ENCODE results near the gene NFYA. TPM values are rescaled to one million over a fixed set of nuclear protein-coding genes. Genes with fewer than 3 reads are reported as not detected.

NFYA gene
- total RNA-seq, 1 experiment from 2014 or later = 41.5 TPM

GRCh38 chr6:41074692-41075436 lies 2.1 kb downstream of the NFYA start:
- POLR2A ChIA-PET = interaction anchor here (0.6 to 1.8 kb wide), 11 partner anchors 9 to 1911 kb away, joined by 3 to 11 read pairs (median 3); no protein-coding TSS in a partner anchor
- peak; percentile 41 for DNase-seq (ENCODE audit: unreplicated experiment)
- Mint-ChIP-seq H3K27me3 (ENCODE audit: insufficient read depth, unreplicated experiment) (no peaks in the 10 kb centered on the region), H3K4me1 (ENCODE audit: insufficient read depth, unreplicated experiment) (peaks cover 41% of the 10 kb centered on the region), H3K36me3 (ENCODE audit: insufficient read depth, unreplicated experiment) (peaks cover 20% of the 10 kb centered on the region), H3K9me3 (ENCODE audit: unreplicated experiment) (no peaks in the 10 kb centered on the region), H3K27ac (ENCODE audit: low read depth, unreplicated experiment) (peak overlapping the region; percentile 89), H3K4me3 (ENCODE audit: unreplicated experiment) (peak overlapping the region; percentile 85)
- intact Hi-C loops (cut with micrococcal nuclease) = loop anchor here (5.0 kb wide), 2 partner anchors 107 to 1728 kb away; no protein-coding TSS in a partner anchor
- TF ChIP-seq CTCF (IDR thresholded peaks at IDR 0.05; ENCODE audit: unreplicated experiment) = no peak
- BruUV-seq (replicated peaks) = no TSS peak
- CTCF ChIA-PET = interaction anchor here (0.6 to 2.6 kb wide), 5 partner anchors 17 to 456 kb away, joined by 3 to 19 read pairs (median 8); no protein-coding TSS in a partner anchor

- CTCF ChIA-PET = interaction anchor here (0.9 to 2.6 kb wide), 7 partner anchors 16 to 244 kb away, joined by 3 to 19 read pairs (median 5); no protein-coding TSS in a partner anchor
- intact Hi-C loops (cut with micrococcal nuclease) = no loop called here
- POLR2A ChIA-PET = interaction anchor here (0.7 to 1.8 kb wide), 7 partner anchors 12 to 658 kb away, joined by 3 to 11 read pairs (median 4); no protein-coding TSS in a partner anchor
- Mint-ChIP-seq H3K4me1 (ENCODE audit: insufficient read depth, unreplicated experiment) (peaks cover 41% of the 10 kb centered on the region), H3K27me3 (ENCODE audit: insufficient read depth, unreplicated experiment) (no peaks in the 10 kb centered on the region), H3K4me3 (ENCODE audit: unreplicated experiment) (peak overlapping the region; percentile 85), H3K9me3 (ENCODE audit: unreplicated experiment) (no peaks in the 10 kb centered on the region), H3K36me3 (ENCODE audit: insufficient read depth, unreplicated experiment) (peaks cover 24% of the 10 kb centered on the region), H3K27ac (ENCODE audit: low read depth, unreplicated experiment) (peak overlapping the region; percentile 89)
- no peak for DNase-seq (ENCODE audit: unreplicated experiment)
- no peak for TF ChIP-seq CTCF (IDR thresholded peaks at IDR 0.05; ENCODE audit: unreplicated experiment)
- BruUV-seq (replicated peaks) = no TSS peak
These were observed 3.2 kb downstream of the NFYA start for GRCh38 chr6:41075651-41076626.

- CTCF ChIA-PET = interaction anchor here (0.5 kb wide), 1 partner anchor 23 kb away, joined by 3 read pairs; no protein-coding TSS in a partner anchor
- peak overlapping the region; percentile 37 for H3K27ac Mint-ChIP-seq (ENCODE audit: low read depth, unreplicated experiment)
- H3K4me3 Mint-ChIP-seq (ENCODE audit: unreplicated experiment) = no peak overlapping the region
- BruUV-seq (replicated peaks) = no TSS peak
- TF ChIP-seq CTCF (IDR thresholded peaks at IDR 0.05; ENCODE audit: unreplicated experiment) = no peak
- POLR2A ChIA-PET = interaction anchor here (0.6 kb wide), 1 partner anchor 563 kb away, joined by 3 read pairs; no protein-coding TSS in a partner anchor
- DNase-seq (ENCODE audit: unreplicated experiment) = no peak
- H3K36me3 Mint-ChIP-seq (ENCODE audit: insufficient read depth, unreplicated experiment) = peaks cover 33% of the 10 kb centered on the region
- peaks cover 39% of the 10 kb centered on the region for H3K4me1 Mint-ChIP-seq (ENCODE audit: insufficient read depth, unreplicated experiment)
- no peaks in the 10 kb centered on the region for H3K9me3 Mint-ChIP-seq (ENCODE audit: unreplicated experiment)
- no peaks in the 10 kb centered on the region for H3K27me3 Mint-ChIP-seq (ENCODE audit: insufficient read depth, unreplicated experiment)
- intact Hi-C loops (cut with micrococcal nuclease) = no loop called here
These were observed 4.8 kb downstream of the NFYA start for GRCh38 chr6:41077536-41077935.
